Measurements from ENCODE around the gene KRTAP10-12. TPM values are rescaled to one million over a fixed set of nuclear protein-coding genes. Genes with fewer than 3 reads are reported as not detected.

Gene KRTAP10-12
- total and polyA plus RNA-seq, 2 experiments from 2014 or later: not detected

GRCh38 chr21:44703731-44704635 is 7.0 kb downstream of the KRTAP10-12 start:
- Histone ChIP-seq H3K27me3 (peaks cover 78% of the 10 kb centered on the region), H3K4me1 (ENCODE audit: insufficient read depth) (peaks cover 1% of the 10 kb centered on the region), H3K4me3 (no peak overlapping the region), H4K20me1 (ENCODE audit: insufficient read depth, poor library complexity, severe bottlenecking) (no peaks in the 10 kb centered on the region), H3K36me3 (replicated peaks; ENCODE audit: insufficient read depth, low read depth) (no peaks in the 10 kb centered on the region), H3K9me2 (replicated peaks; ENCODE audit: insufficient read depth) (no peaks in the 10 kb centered on the region), H2AFZ (no peak overlapping the region), H3K27ac (no peak overlapping the region), H3K9me3 (ENCODE audit: low read depth) (no peaks in the 10 kb centered on the region), H3K79me2 (no peaks in the 10 kb centered on the region), H3K4me2 (no peak overlapping the region)
- WGBS (ENCODE audit: low lambda C conversion rate, missing lambda C conversion rate): 41% methylated on average over 13 of the region's 13 CpGs
- no peak for DNase-seq (ENCODE audit: low spot score)
- TF ChIP-seq EZH2phosphoT487 (IDR thresholded peaks at IDR 0.05; ENCODE audit: low read depth, severe bottlenecking, unreplicated experiment) (no peak), CTCF (IDR thresholded peaks at IDR 0.05; ENCODE audit: poor library complexity) (no peak), EZH2 (IDR thresholded peaks at IDR 0.05; ENCODE audit: borderline replicate concordance) (no peak)

DNA sequence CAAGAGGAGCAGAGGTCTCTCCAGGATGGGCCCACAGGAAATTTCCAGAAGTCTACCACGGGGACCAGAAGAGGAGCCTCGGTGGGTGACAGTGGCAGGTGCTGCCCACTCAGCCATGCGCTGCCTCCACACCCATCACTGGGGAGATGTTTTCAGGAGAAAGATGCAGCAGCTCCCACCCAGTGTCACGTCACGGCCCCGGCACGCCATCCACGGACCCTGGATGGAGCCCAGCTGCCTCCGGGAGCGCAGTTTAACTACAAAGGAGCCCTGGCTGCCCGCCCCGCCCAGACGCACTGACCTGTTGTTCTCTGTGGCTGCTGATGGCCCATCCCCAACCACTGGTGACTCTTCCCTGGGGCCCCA is 7.6 kb downstream of the KRTAP10-12 start:
- H4K20me1 ChIP-seq (ENCODE audit: insufficient read depth, poor library complexity, severe bottlenecking): no peaks in the 10 kb centered on the region
- no peaks in the 10 kb centered on the region for H3K9me3 ChIP-seq (ENCODE audit: low read depth)
- no peaks in the 10 kb centered on the region for H3K79me2 ChIP-seq
- no peaks in the 10 kb centered on the region for H3K36me3 ChIP-seq (replicated peaks; ENCODE audit: insufficient read depth, low read depth)
- H3K4me3 ChIP-seq: no peak overlapping the region
- no peaks in the 10 kb centered on the region for H3K9me2 ChIP-seq (replicated peaks; ENCODE audit: insufficient read depth)
- H3K4me1 ChIP-seq (ENCODE audit: insufficient read depth): peaks cover 7% of the 10 kb centered on the region
- no peak overlapping the region for H2AFZ ChIP-seq
- 30% methylated on average over 12 of the region's 13 CpGs for WGBS (ENCODE audit: low lambda C conversion rate, missing lambda C conversion rate)
- H3K27me3 ChIP-seq: peaks cover 81% of the 10 kb centered on the region
- H3K4me2 ChIP-seq: no peak overlapping the region
- no peak overlapping the region for H3K27ac ChIP-seq
- no peak for DNase-seq (ENCODE audit: low spot score)
- TF ChIP-seq CTCF (IDR thresholded peaks at IDR 0.05; ENCODE audit: poor library complexity) (no peak), EZH2 (IDR thresholded peaks at IDR 0.05; ENCODE audit: borderline replicate concordance) (no peak), EZH2phosphoT487 (IDR thresholded peaks at IDR 0.05; ENCODE audit: low read depth, severe bottlenecking, unreplicated experiment) (no peak)

DNA sequence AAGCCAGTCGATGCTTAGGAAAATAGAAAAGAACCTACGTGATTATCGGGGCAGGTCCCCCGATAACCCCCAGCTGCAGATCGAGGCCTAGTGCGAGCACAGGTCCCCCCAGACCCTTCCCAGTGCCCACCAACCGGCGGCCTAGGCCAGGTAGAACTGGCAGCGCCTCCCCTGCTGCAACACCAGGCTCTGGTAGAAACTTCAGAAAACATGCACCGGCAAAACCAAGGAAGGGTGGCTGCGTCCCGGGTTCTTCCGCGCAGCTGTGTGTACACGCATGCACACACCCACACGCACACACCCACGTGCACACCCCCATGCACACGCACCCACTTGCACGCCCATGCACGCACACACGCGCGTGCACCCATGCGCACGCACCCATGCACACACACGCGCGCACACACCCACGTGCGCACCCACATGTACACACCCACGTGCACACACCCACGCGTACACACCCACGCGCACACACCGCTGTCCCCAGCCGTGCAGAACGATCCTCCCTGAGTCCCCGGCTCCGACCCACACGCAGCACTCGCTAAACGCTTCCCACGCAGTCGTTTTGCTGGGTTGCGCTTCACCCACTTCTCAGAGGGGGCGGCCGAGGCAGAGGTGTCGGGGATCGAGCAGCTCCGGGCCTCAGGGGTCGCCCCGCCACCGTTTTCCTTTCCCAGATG is 9.2 kb downstream of the KRTAP10-12 start:
- no peak overlapping the region for H3K4me3 ChIP-seq
- no peaks in the 10 kb centered on the region for H3K36me3 ChIP-seq (replicated peaks; ENCODE audit: insufficient read depth, low read depth)
- H3K27ac ChIP-seq: no peak overlapping the region
- no peak for TF ChIP-seq EZH2phosphoT487 (IDR thresholded peaks at IDR 0.05; ENCODE audit: low read depth, severe bottlenecking, unreplicated experiment)
- TF ChIP-seq EZH2 (IDR thresholded peaks at IDR 0.05; ENCODE audit: borderline replicate concordance): no peak
- TF ChIP-seq CTCF (IDR thresholded peaks at IDR 0.05; ENCODE audit: poor library complexity): no peak
- WGBS (ENCODE audit: low lambda C conversion rate, missing lambda C conversion rate): 7% methylated on average over 53 of the region's 54 CpGs
- no peak for DNase-seq (ENCODE audit: low spot score)
- peaks cover 12% of the 10 kb centered on the region for H3K4me1 ChIP-seq (ENCODE audit: insufficient read depth)
- H3K9me3 ChIP-seq (ENCODE audit: low read depth): no peaks in the 10 kb centered on the region
- H3K9me2 ChIP-seq (replicated peaks; ENCODE audit: insufficient read depth): no peaks in the 10 kb centered on the region
- H2AFZ ChIP-seq: no peak overlapping the region
- no peaks in the 10 kb centered on the region for H3K79me2 ChIP-seq
- H4K20me1 ChIP-seq (ENCODE audit: insufficient read depth, poor library complexity, severe bottlenecking): no peaks in the 10 kb centered on the region
- no peak overlapping the region for H3K4me2 ChIP-seq
- peaks cover 87% of the 10 kb centered on the region for H3K27me3 ChIP-seq
